WI38 (cell line): Measurements from ENCODE around the gene MAD1L1.

Experiments
- H3K4me3 ChIP-seq: 2 replicates; pipeline ENCODE4 v1.5.1; 2011; ENCODE audit warnings: low read depth, mild to moderate bottlenecking, control low read depth, low read length
- TF ChIP-seq, protein P1 (sequence below): IDR thresholded peaks from 2 replicates; pipeline ENCODE4 v1.5.1; 2012; ENCODE audit warnings: low read depth, mild to moderate bottlenecking, control low read depth, low read length

MAD1L1 gene

DNA sequence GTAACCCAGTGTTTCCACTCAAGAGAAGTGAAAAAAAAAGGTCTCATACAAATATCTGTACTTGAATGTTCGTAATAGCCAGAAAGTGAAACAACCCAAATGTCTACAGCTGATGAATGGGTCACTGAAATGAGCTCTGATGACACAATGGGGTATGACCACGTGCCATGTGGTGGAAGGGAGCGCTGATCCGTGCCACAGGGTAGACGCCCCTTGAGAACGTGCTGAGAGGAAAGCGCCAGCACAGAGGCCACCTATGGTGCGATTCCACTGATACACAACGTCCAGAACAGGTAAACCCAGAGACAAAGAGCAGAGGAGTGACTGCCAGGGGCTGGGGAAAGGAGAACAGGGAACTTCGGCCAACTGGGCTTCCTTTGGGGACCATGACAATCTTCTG, 50.3 kb downstream of the MAD1L1 start:
- no peak overlapping the region for H3K4me3 ChIP-seq
- TF ChIP-seq, protein P1, sequence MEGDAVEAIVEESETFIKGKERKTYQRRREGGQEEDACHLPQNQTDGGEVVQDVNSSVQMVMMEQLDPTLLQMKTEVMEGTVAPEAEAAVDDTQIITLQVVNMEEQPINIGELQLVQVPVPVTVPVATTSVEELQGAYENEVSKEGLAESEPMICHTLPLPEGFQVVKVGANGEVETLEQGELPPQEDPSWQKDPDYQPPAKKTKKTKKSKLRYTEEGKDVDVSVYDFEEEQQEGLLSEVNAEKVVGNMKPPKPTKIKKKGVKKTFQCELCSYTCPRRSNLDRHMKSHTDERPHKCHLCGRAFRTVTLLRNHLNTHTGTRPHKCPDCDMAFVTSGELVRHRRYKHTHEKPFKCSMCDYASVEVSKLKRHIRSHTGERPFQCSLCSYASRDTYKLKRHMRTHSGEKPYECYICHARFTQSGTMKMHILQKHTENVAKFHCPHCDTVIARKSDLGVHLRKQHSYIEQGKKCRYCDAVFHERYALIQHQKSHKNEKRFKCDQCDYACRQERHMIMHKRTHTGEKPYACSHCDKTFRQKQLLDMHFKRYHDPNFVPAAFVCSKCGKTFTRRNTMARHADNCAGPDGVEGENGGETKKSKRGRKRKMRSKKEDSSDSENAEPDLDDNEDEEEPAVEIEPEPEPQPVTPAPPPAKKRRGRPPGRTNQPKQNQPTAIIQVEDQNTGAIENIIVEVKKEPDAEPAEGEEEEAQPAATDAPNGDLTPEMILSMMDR: no peak

DNA sequence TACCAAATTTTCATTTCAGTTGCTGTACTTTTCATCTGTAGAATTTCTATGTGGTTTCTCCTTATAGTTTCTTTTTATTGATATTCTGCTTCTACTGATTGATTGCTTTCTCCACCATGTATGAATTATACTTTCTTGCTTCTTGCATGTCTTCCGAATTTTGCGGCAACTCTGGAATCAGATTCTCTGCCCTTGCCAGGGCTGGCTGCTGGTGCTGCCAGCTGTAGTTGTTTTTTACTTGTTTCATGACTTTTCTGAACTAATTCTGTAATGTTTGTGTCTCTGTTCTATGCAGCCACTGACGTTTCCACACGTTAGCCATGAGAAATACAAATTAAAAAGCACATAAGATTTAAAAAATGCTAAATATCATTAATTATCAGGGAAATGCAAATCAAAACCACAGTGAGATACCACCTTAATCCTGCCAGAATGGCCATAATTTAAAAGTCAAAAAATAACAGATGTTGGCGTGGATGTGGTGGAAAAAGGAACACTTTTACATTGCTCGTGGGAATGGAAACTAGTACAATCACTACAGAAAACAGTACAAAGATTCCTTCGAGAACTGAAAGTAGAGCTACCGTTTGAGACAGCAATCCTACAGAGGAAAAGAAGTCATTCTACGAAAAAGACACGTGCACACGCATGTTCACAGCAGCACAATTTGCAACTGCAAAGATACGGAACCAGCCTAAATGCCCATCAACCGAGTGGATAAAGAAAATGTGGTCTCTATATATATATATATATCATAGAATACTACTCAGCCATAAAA, 51.5 kb downstream of the MAD1L1 start:
- TF ChIP-seq, protein P1: no peak
- no peak overlapping the region for H3K4me3 ChIP-seq

DNA sequence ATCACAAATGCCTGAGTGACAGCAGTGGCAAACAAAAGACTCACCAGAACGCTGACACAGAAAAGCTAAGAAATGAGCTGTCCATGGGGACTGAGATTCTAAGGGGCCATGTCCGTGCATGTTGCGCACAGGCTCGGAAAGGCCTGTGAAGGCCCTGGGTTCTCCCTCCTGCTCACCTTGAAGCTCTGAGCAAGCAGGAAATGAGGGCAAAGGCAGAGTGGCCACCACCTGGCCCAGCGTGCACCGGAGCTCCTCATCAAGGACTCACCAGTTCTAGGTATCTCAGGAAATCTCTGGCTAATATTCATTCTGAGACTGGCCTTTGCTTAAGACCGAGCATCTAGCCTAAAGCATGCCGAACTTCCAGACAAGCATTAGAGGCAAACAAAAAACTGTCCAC, 52.7 kb downstream of the MAD1L1 start:
- TF ChIP-seq, protein P1: no peak
- no peak overlapping the region for H3K4me3 ChIP-seq

DNA sequence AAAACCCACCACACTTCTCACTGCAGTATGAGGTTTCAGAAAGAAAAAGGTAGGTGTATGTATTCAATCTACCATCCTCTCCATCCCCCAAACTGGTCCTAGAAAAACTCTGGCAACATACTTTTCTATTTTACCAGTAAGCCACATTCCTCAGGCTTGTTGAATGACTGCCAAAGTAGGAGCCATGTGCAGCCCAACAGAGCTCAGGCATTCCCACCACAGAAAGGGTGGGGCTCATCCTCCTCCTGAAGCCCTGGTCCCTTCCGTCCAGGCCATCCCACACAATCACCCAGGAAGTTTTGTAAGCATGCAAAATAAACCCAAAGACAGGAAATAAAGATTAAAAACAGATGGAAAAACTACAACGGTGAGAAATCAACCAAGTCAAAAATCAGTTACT, 57.2 kb downstream of the MAD1L1 start:
- H3K4me3 ChIP-seq: no peak overlapping the region
- TF ChIP-seq, protein P1: no peak

DNA sequence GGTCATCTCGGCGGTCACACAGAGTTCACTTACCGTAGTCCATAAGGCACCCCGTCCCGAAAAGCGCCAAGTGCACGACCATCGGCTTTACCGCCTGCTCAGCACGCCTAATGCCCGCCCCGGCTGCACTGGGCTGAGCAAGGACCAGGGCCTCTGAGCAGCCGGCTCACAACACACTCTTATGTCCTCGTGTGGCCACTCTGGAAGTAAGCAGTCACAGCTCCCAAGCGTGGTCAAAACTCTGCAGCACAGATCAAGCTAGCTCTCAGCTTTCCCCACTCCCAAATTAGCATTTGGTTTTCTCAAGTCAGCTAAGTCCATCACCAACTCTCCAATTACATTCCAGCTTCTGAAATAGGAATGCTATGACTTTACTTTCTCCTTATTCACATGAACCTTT, 57.7 kb downstream of the MAD1L1 start:
- no peak overlapping the region; the same call in 1 of the 2 replicates for H3K4me3 ChIP-seq
- TF ChIP-seq, protein P1: no peak

DNA sequence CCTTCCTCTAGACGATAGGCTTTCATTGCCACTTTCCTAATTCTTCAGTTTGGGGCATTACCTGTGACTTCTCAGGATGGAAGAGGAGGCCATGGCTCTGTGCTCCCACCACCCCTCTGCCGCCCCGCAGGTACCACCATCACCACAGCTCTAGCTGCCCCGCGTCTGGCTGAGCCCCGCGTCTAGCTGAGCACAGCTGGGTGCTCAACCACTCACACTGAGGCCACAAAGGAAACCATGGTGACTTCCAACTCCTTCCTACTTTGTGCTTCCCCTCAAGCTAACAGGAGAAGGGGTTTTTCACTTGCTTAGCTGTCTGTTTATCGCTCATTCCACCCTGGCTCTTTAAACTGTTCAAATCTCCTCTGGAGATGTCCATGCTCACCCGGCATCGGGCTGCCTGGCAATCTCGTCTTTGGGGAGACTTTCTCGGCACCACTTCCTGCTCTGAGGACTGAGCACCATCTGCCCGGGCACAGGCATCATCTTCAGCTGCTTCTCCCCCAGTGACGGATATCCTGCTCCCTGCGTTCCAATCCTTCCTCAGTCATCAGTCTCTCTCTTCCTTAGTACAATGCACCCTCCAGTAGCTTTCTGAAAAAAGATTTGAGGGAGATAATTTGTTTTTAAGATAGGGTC, 59.4 kb downstream of the MAD1L1 start:
- TF ChIP-seq, protein P1: no peak
- H3K4me3 ChIP-seq: no peak overlapping the region
